Middle frontal gyrus (tissue), 1 donor: ENCODE results near the gene TMPRSS11D.

Experiments used
- DNase-seq: peaks from one replicate; pipeline ENCODE4 v3.0.0-alpha.2; 2015; ENCODE audit warnings: low spot score; ENCODE audit errors: extremely low spot score

Gene TMPRSS11D, protein sequence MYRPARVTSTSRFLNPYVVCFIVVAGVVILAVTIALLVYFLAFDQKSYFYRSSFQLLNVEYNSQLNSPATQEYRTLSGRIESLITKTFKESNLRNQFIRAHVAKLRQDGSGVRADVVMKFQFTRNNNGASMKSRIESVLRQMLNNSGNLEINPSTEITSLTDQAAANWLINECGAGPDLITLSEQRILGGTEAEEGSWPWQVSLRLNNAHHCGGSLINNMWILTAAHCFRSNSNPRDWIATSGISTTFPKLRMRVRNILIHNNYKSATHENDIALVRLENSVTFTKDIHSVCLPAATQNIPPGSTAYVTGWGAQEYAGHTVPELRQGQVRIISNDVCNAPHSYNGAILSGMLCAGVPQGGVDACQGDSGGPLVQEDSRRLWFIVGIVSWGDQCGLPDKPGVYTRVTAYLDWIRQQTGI

DNA sequence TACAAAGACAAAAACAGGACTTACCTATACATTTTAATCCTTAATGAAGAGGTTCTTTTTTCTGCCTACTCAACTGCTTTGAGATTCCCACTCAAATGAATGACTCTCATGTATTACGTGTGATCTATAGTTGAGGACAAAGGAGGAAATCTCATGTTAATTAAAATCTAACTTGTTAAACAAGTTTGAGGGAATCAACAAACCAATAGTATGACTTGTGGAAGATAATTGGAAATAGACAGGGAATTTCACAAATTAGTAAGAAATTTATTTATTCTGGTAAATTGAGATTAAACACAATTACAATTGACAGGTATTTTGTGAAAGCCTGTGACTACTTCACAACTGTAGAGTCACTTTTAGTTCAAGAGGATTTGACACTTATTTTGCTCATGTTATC lies at the start of gene TMPRSS11D:
TSS of gene TMPRSS11D (minus strand) at position 101 of the 400 bp plus-strand sequence. CDS start at position 32, 69 bp downstream.
- no peak for DNase-seq

DNA sequence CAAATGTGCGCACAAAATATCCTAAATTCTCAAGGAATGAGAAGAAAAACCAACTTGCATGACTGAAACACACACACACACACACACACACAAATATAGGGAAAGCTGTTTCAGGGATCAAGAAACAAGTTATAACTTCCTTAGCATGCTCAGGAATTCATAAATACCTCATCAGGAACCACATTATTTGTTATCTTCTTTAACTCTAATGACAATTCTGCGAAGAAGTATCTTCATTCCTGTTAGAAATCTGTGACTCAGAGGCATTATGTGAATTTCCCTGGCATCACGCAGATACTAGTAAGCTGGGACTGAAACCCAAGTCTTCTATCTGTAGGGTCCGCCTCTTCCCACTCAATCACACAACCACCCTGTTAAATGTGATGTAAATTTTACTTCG lies 49.2 kb upstream of the TMPRSS11D start:
- DNase-seq: no peak

DNA sequence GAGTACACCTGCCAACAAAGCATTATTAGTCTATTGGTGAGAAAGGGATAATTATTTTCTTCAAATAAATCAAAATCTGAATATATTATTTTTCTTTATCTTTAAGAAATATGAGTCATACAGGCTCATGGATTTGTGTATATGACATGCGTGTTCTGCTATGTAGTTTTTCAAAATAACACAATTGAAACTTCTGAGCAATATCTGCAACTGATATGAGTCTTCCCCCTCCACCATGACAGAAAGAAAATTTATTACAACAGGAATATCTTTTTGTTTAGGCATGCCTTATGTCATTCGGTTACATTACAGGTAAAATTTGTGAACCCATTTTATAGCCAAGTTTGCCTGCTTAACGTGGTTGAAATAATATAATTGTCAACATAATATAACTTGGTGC lies 47.5 kb upstream of the TMPRSS11D start:
- no peak for DNase-seq

DNA sequence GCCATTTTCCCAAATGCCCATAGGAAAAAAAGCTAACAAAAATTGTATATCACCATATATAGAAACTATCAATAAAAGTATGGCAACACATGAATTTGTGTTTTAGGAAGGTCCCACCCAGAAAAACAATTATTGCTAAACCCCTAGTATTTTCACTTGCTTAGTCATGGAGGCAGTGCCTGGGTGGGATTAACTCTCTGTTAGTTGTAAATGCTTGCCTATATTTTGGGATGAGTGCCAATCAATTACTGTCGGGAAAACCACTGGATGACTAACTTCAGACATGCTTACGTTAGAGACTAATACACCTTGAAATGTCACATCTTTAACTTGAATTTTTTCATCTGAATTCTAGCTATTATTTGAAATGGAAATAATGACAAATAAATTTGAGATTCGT lies 45.6 kb upstream of the TMPRSS11D start:
- DNase-seq: no peak

DNA sequence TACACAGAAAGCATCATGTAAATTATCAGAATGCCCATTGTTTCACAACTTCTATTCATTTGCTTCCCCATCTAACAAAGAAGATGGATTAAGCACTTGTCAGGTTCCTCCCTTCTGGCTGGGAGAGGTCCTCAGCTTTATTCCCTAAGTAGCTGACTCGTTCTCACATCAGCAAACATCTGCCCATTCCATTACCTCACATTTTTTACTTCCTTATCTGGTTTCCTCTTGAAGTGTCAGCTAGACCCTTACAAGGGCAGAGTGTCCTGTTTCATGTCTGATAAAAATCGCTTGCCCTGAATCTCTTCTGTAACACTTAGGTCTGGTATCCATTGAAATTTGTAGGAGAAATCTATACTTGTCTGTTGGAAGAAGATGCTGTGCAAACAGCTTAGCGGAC lies 44.7 kb upstream of the TMPRSS11D start:
- DNase-seq: no peak

DNA sequence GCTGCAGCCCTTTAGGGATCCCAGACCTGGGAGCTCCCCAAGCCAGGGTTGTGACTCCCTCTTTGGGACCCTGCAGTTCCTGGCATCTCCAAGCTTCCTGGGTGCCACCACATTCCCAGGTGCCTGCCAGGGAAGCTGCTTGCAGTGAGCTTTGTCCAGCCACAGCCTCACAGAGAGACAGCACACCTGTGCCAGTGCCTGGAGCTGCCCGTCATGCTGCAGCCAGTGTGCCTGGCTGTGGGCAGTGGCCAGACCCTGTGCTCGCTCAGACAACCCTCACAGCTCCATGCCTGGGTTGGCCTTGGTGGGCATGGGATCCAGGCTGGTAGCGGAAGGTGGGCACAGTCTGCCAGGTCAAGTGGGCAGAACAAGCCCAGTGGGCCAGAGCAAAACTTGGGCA lies 43.4 kb upstream of the TMPRSS11D start:
- DNase-seq: no peak

DNA sequence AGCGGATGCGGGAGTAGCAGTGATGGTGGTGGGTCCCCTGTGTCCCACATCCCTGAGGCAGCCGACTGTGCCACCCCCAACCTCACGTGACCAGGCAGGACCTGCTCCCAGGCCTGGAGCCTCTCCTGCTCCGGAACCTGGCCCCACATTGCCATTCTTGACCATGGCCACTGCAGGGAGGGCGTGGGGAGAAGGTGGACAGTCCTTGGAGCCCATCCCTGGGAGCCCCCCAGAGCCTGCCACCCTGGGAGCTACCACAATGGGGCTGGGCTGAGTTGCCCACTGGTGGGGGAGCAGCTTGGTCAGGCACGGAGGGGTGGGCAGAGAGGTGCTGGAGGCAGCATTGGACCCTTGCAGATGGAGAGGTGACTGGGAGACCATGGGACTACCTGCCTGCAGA lies 42.7 kb upstream of the TMPRSS11D start:
- DNase-seq: no peak

DNA sequence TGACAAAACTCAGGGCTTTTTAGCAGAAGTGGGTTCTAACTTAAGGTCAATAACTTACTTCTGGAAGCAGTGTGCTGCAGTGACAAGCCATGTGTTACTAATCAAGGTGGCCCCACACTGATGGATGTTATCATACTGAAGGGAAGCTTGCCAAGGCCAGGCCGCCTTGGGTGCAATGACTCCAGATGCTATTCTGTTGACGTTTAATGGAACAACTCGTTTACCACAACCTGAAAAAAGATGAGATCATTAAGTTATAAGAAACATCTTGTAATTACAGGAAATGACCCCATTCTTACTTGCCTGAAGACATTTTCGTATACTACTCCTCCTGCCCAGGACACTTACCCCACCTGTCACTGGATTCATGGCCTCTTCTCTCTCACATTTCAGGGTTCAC lies 38.9 kb upstream of the TMPRSS11D start:
- no peak for DNase-seq

DNA sequence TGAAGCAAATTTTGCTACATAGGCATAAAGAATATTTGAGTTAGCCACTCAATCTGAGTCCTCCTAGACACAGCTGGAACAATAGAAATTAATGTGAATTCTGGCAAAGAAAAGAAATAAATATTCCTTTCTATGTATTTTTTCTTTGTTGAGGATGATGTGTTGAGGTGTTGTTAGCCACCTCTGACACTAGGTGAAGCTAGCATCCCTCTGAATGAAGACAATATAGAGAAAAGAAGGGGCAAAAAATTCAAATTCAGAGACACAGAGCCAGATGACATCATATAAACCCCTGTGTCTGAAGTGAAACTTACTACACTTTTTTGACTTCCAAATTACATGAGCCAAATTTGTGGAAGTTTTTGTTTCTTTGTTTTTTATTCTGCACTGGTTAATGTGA lies 34.6 kb upstream of the TMPRSS11D start:
- no peak for DNase-seq

DNA sequence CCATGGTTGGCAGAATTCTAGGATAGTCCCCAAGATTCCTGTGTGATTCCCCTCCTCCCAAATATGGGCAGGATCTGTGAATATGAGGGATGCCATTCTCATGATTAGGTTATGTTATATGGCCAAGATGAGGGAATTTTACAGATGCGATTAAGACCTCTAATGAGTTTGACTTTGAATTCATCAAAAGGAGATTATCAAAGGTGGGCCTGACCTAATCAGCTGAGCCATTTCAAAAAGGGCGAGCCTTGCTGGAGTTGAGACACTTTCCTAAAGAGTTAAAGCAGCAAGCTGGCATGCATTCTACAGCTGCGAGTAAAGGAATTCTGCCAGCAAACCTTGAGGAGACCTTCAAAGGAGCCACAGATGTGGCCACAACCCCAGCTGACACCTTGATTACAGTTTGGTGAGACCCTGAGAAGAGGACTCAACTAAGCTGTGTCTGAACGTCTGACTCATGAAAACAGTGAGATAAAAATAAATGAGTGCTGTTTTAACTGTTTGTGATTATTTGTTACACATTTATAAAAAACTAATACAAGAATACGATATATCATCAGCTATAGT lies 31.7 kb upstream of the TMPRSS11D start:
- no peak for DNase-seq

DNA sequence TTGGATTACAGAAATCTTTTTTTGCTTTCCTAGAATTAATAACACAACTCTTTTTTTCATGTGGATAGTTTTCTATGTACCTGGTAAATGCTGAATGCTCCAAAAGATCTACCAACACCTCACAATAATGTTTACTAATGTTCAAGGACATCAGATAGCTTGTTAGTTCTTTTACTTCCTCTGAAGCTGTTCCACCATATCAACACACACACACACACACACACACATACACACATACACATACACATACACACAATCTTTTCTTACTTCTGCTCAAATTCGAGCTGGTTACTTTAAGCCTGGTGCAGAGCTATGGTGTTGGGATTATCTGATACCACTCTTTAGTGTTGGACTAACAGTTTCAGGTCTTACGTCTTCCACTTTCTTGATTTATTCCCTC lies 28.3 kb upstream of the TMPRSS11D start:
- no peak for DNase-seq

DNA sequence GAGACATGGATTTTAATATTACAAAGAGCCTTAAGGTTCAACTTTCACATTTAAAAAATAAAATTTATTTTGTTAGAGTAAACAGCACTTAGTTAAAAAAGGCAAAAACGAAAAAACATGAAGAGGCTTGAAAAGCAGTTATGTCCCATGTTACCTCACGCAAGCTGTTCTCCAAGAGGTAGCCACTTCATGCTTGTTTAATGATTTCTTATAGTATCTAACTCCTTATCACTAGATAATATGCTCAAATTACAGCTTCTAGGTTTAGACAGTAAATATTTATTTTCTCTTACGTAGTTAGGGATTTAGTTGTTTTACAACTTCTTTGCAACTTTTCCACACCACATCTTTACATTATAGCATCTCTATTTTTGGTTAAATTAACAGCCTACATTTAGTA lies 27.8 kb upstream of the TMPRSS11D start:
- DNase-seq: no peak

DNA sequence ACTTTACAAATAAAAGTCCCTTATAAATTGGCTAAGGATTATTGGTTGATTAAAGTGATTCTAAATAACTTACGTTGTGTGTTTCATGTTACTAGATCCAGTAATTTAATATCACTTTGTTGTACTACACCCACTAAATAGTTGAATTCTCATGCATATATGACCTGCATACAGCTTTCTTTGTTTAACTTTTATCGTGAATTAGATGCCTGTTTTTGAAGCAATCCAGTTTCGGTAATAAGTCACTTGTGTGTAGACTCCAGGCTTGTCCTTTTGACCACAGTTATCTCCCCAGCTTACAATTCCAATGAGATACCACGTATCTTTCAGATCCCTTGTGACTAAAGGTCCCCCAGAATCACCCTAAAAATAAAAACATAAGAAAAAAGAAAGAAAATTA lies 27.3 kb upstream of the TMPRSS11D start:
- DNase-seq: no peak

DNA sequence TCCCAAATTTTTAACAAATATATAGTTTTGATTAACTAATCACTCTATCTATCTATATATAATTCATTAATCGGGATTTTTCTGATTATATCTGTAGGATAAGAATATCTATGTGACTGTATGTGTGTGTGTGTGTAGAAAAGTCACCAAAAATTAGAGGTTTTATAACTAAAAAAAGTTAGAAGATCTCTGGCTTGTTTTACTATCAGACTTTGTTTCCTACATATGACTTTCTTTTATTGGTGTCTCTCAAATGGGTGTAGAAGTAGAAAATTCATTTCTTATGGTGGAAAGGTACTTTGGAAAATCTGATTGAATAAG lies 26.7 kb upstream of the TMPRSS11D start:
- no peak for DNase-seq

DNA sequence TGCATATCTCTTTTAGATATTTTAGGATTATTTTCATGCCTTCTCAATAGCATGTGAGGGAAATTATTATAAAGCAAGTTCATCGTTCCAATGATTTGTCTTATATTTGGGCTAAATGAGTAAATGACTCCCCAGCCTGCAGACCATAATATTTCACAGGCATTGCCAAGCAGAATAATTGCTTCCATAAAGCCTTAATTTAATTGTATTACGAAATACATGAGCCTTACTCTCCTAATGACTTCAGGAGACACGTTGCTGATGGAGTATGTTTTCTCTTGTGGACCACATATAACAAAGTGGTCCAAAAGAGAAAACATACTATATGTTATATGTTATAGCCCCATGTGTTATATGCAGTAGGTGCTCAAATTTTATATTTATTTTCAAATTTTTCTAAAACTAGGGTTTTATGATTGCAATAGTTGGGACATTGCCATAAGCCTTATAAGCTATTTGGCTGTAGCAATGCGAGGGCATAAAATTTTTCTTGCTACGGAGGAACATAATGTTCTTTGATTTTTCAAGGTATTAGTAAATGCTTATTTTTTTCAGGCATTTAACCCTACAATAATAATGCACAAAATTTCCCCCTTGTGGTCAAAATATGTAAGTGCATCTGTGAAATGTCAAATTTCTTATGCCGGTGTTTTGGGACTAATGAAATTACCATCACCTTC lies 26.2 kb upstream of the TMPRSS11D start:
- no peak for DNase-seq

DNA sequence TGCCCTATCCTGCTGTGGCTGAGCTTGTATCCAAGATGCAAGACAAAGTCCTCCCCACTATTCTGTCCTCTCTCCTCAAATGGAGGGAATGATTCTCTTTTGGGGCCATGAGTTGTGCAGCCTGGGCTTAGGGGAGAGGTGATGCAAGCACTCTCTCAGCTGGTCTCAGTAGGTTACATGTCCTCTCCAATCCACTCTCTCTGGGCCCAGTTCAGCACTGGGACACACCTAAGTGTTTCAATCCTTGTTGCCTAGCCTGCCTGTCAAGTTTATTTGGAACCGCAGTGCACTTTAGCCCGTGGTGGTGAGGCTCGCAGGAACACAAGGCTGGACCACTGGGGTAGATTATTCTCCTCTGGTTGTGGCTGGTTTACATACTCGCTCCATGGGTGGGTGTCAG lies 23.8 kb upstream of the TMPRSS11D start:
- DNase-seq: no peak

DNA sequence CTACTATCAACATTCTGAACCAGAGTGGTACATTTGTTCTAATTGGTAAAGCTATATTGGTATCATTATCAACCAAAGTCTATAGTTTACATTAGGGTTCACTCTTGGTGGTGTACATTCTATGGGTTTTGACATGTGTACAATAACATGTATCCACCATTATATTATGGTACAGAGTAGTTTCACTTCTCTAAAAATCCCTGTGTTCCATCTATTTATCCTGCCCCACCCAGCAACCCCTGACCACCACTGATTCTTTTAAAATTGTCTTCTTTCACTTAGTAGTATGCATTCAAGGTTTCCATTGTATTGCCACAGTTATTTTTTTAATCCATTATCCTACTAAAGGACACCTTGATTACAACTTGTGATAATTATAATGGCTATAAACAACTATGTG lies 15.3 kb upstream of the TMPRSS11D start:
- no peak for DNase-seq

DNA sequence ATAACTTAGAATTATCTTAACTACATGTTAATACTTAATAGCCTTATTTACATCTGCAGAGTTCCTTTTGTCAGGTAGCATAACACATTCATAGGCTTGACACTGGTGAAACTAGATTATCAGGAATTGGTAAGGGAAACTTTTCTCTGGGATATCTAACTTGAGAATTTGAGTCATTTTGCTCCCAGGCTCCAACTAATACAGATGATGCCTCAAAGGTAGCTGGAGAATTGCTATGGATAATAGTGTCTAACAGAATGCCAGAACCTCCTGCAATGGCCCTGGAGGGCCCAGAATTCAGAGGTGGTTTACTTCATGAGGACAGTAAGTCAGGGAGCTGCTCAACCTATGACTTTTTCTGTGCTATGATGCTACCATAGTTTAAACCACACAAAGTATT lies 13.9 kb upstream of the TMPRSS11D start:
- no peak for DNase-seq

DNA sequence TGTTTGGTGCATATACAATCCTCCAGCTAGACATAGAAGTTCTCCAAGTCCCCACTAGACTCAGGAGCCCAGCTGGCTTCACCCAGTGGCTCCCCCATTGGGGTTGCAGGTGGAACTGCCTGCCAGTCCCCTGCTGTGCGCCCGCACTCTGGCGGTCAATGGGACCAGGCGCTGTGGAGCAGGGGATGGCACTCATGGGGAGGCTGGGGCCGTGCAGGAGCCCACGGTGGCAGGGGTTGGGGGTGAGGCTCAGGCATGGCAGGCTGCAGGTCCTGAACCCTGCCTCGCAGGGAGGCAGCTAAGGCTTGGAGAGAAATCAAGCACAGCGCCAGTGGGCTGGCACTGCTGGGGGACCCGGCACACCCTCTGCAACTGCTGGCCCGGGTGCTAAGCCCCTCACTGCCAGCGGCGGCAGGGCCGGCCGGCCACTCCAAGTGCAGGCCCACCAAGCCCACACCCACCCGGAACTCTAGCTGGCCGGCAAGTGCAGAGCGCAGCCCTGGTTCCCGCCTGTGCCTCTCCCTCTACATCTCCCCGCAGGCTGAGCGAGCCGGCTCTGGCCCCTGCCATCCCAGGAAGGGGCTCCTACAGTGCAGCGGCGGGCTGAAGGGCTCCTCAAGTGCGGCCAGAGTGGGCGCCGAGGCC lies 12.7 kb upstream of the TMPRSS11D start:
- no peak for DNase-seq

DNA sequence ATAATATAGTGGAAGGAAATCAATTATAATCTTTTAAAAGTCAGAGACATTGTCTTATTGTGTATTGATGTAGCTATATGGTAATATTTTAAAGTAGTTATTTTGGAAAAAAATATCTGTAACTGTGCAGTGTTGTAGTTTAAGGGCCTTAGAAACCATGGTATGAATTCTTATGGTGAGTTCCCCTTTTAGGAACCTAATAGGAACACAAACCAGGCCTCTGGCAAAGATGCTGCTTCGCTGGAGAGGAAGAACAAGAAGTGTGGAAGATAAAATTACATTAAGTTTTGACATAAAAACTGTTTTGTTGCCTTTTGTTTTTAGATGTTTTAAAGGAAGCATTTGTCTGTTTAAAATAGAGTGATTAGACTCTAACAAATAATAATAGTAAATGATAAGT lies 10.9 kb upstream of the TMPRSS11D start:
- no peak for DNase-seq

DNA sequence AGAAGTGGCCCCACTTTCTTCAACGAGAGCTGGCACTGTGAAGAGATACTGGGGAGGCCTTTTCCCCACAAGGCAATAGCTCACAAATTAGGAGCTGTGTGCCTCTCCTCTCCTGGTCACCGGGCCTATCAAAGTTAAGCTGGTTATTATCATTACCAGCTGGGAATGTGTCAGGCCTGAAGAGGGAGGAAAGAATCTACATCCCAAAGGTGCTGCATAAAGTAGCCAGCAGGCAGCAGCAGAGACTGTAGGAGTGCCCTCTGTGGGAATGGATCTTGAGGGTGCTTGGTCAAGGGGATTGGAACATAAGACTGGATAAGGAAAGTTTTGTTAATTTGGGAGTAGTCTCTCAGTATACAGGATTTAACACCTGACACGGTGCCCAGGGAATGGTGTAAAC lies 9.1 kb upstream of the TMPRSS11D start:
- DNase-seq: no peak

DNA sequence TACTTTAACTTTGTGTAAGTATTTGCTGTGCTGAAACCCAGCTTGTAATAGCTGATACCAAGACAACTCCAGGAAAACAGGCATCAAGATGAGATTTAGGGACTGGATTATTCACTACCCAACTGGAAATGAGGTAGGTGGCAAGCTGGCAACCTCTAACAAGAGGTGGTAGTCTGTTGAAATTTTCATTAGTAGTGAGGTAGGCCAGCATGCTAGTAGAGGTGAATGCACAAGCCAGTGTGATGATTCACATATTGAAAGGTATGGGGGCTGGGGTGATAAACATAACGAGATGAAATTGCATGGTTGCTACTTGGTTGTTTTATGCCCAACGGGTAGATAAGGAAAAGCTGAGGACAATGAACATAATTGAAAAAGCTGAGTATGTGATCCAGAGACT lies 8.5 kb upstream of the TMPRSS11D start:
- DNase-seq: no peak
